Psoas muscle (tissue), 8 donors: ENCODE data around the gene SNX24. TPM values are rescaled to one million over a fixed set of nuclear protein-coding genes. Genes with fewer than 3 reads are reported as not detected.
"Not testable (repeated sequence)": the region's sequence is repeated elsewhere in the genome, so short reads cannot be mapped to it uniquely, and the experiment has no call there.

Experiments
- ATAC-seq, 4 donors: fragments of 200-7000 bp; cut with Tn5 transposase; one replicate each; pipeline ENCODE4 v1.9.1; 2020; ENCODE audit warnings: moderate library complexity in 3 of 4, mild to moderate bottlenecking in 2 of 4
- DNase-seq, 2 donors: peaks; one replicate each; pipeline ENCODE4 v3.0.0-alpha.2; 2020
- H3K27ac ChIP-seq: fragments of 200-600 bp; one replicate; pipeline ENCODE4 v1.8.0; 2022
- H3K27me3 ChIP-seq, 3 donors: fragments of 200-600 bp in 1 of 3; one replicate each; pipeline versions ENCODE4 v1.6.1 to v1.8.0; 2013 to 2022; ENCODE audit warnings: low read length in 2 of 3, mild to moderate bottlenecking in 2 of 3, moderate library complexity in 1 of 3; ENCODE audit not compliant: insufficient read depth in 3 of 3
- H3K36me3 ChIP-seq, 2 donors: fragments of 200-600 bp in 1 of 2; one replicate each; pipeline versions ENCODE4 v1.6.1 to v1.8.0; 2013 to 2022; ENCODE audit warnings: low read depth in 1 of 2, mild to moderate bottlenecking in 1 of 2, moderate library complexity in 1 of 2; ENCODE audit not compliant: insufficient read depth in 1 of 2
- H3K4me1 ChIP-seq: fragments of 200-600 bp; one replicate; pipeline ENCODE4 v1.8.0; 2022
- H3K4me3 ChIP-seq: fragments of 200-600 bp; one replicate; pipeline ENCODE4 v1.8.0; 2022; ENCODE audit warnings: mild to moderate bottlenecking
- H3K9me3 ChIP-seq: fragments of 200-600 bp; one replicate; pipeline ENCODE4 v1.8.0; 2022
- CTCF ChIP-seq: fragments of 200-600 bp; IDR thresholded peaks from one replicate; pipeline ENCODE4 v1.8.0; 2022; ENCODE audit warnings: antibody characterized with exemption
- WGBS, 3 donors: extraction: QIAGEN DNeasy Blood & Tissue Kit; methylation state at CpG; one replicate each; pipeline versions ENCODE4 v1.1.6 to v1.1.7; 2013; 5-methylcytosine and 5-hydroxymethylcytosine counted together
- intact Hi-C, 2 donors: fragments of 100-400 bp; cut with DNase I; formaldehyde crosslinking; loops; one replicate each; pipeline versions ENCODE4 v1.11.0 to v1.14.2; 2022
- polyA plus RNA-seq, 3 donors: library from polyadenylated mRNA; stranded (reverse); fragments of 200-250 nt; gene quantifications; one replicate each; pipeline ENCODE4 v1.2.3, GENCODE V29; 2013
- total RNA-seq, 4 donors: library from RNA; stranded (reverse); fragmentation: NEBNext Ultra II Directional in 2 of 4; extraction: Animal tissue kit (Norgen Biotek cat#: 25700) in 2 of 4; gene quantifications; one replicate each; pipeline versions ENCODE4 v1.2.1 to v1.2.4, GENCODE V29; 2021 to 2023
- donor health status: healthy with polysubstance abuse.
- donor health status: DM: no; HTN: no; CAD: no; lungs with moderate emphysema.
- donor health status: Bipolar disorder and iron deficiency.
- donor health status: healthy.
- donor health status: DM: yes; HTN: yes; CAD: no.
- donor health status: DM: no; HTN: no; CAD: no.
- donor health status: DM: no; HTN: no; CAD: no.
- donor health status: DM: yes; HTN: yes; CAD: no.

Gene SNX24
- total and polyA plus RNA-seq, 7 donors, result 7.5 to 11.9 (median 10.0) TPM

- no peaks in the 10 kb centered on the region for H3K36me3 ChIP-seq
- ATAC-seq, result no peak
- TF ChIP-seq CTCF, result no peak
- DNase-seq, result no peak
- intact Hi-C loops, result no loop called here
- no peak overlapping the region for H3K27ac ChIP-seq
- H3K4me1 ChIP-seq, result no peaks in the 10 kb centered on the region
- H3K4me3 ChIP-seq, result no peak overlapping the region
- no peaks in the 10 kb centered on the region for H3K9me3 ChIP-seq
- no peaks in the 10 kb centered on the region for H3K27me3 ChIP-seq
- WGBS, 3 donors, result 71 to 77% (median 74%) methylated on average over 4 of the region's 4 CpGs
Observed at GRCh38 chr5:122906768-122907167, 61.4 kb downstream of the SNX24 start.

DNA sequence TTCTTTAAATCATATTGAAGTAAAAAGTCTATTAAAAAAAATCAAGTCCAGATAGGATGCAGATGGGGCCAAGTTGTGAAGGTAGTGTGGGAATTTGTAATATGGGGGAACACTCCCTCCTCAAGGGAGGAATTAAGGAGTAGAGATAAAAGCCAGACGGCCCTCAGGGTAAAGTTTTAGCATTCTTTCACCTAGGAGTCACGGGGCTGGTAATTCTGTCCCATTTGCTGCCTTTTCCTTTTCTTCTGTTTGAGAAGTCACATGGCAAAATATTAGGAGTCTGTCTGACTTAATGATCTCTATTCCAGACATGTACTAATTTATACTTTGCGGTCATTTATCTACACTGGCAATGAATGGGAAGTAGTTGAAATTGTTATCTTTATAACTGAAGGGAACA, 61.9 kb downstream of the SNX24 start:
- DNase-seq, result no peak
- Histone ChIP-seq H3K4me3 (no peak overlapping the region), H3K27ac (no peak overlapping the region), H3K36me3 (no peaks in the 10 kb centered on the region), H3K4me1 (no peaks in the 10 kb centered on the region), H3K9me3 (no peaks in the 10 kb centered on the region), H3K27me3 (no peaks in the 10 kb centered on the region)
- no peak for TF ChIP-seq CTCF
- no peak for ATAC-seq
- intact Hi-C loops, result no loop called here
- WGBS, 3 donors, result 77 to 82% (median 78%) methylated on average over 3 of the region's 3 CpGs

GRCh38 chr5:122908108-122908507, 62.7 kb downstream of the SNX24 start:
- ATAC-seq, result no peak
- intact Hi-C loops, result no loop called here
- H3K27me3 ChIP-seq, result no peaks in the 10 kb centered on the region
- no peak overlapping the region for H3K27ac ChIP-seq
- no peak for TF ChIP-seq CTCF
- H3K4me3 ChIP-seq, result no peak overlapping the region
- no peaks in the 10 kb centered on the region for H3K4me1 ChIP-seq
- 86 to 89% (median 87%) methylated on average over 6 of the region's 6 CpGs for WGBS, 3 donors
- H3K9me3 ChIP-seq, result no peaks in the 10 kb centered on the region
- H3K36me3 ChIP-seq, result no peaks in the 10 kb centered on the region
- DNase-seq, result no peak

DNA sequence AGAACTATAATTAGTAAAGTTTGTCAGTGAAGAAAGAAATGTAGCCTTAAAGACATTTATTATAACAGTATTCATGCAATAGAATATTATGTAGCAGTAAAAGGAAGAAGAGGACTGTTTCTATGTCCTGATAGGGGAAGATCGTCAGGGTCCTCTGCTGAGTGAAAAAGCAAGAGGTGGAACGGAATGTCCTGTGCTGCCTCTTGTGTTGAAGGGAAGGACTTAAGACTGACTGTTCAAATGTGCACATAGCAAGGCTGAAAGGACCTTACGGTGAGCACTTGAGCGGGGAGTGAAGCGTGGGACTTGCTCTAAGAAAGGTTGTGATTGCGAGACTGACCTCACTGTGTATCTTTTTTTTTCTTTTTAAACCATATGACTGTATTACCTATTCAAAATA, 63.2 kb downstream of the SNX24 start:
- Histone ChIP-seq H3K4me3 (no peak overlapping the region), H3K4me1 (no peaks in the 10 kb centered on the region), H3K27ac (no peak overlapping the region), H3K27me3 (no peaks in the 10 kb centered on the region), H3K36me3 (no peaks in the 10 kb centered on the region), H3K9me3 (no peaks in the 10 kb centered on the region)
- 90 to 95% (median 93%) methylated on average over 6 of the region's 6 CpGs for WGBS, 3 donors
- no peak for ATAC-seq
- no peak for TF ChIP-seq CTCF
- no peak for DNase-seq
- intact Hi-C loops, result no loop called here

- H3K36me3 ChIP-seq, result no peaks in the 10 kb centered on the region
- H3K27ac ChIP-seq, result no peak overlapping the region
- no peaks in the 10 kb centered on the region for H3K9me3 ChIP-seq
- no peak for TF ChIP-seq CTCF
- intact Hi-C loops, result no loop called here
- no peaks in the 10 kb centered on the region for H3K4me1 ChIP-seq
- no peaks in the 10 kb centered on the region for H3K27me3 ChIP-seq
- peak in 1 of 4 donors; percentile 39 for ATAC-seq
- 59 to 62% (median 60%) methylated on average over 5 of the region's 5 CpGs for WGBS, 3 donors
- no peak overlapping the region for H3K4me3 ChIP-seq
- no peak for DNase-seq
Observed at GRCh38 chr5:122909470-122910100, 64.2 kb downstream of the SNX24 start.

- 95 to 98% (median 95%) methylated on average over 10 to 20 of the region's 20 CpGs for WGBS, 3 donors
- H3K4me1 ChIP-seq, H3K36me3 ChIP-seq, H3K27ac ChIP-seq, H3K4me3 ChIP-seq, intact Hi-C loops, ATAC-seq, H3K9me3 ChIP-seq, H3K27me3 ChIP-seq, DNase-seq: not testable (repeated sequence)
Observed at GRCh38 chr5:122913436-122913835, 68.0 kb downstream of the SNX24 start.
